Activated CD4-positive, alpha-beta T cell treated with anti-CD3 and anti-CD28 coated beads, Interleukin-2, amount 50 U/mL, for 48 hours (primary cell): ENCODE results near the gene PARD3B.

Experiments
- DNase-seq, 2 experiments: peaks; one replicate each; pipeline ENCODE4 v3.0.0-alpha.2; 2020

Gene PARD3B

DNA sequence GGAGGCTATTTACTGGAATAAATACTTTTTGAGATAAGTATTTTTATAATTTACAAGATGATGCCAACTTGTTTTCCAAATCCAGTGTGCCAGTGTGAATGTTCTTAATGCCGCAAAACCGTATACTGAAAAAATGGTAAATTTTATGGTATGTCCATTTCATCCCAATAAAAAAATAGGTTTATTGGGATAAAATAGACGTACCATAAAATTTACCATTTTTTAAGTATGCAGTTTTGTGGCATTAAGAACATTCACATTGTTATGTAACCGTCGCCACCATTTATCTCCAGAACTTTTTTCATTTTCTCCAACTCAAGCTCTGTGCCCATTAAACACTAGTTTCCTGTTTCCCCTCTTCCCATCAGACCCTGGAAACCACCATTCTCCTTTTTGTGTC lies 167.9 kb downstream of the PARD3B start:
- no peak for DNase-seq

DNA sequence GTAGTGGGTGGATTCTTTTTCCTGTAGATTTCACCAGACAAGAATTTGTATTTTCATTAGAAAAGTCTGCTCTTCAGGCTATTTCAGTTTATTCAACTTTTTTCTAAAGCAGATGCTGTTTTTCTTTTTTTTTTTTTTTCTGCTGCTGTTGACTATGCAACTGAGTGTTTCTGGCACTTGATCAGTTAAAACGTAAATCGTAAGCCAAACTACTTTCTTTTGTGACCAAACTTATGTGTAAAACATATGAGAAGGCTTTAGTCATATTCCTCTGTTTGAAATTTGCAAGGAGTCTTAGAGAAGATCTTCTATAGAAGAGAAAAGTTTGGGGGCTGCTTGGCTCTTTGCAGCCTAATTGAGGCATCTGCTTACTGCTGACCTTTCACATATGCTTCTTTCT lies 170.1 kb downstream of the PARD3B start:
- no peak for DNase-seq

DNA sequence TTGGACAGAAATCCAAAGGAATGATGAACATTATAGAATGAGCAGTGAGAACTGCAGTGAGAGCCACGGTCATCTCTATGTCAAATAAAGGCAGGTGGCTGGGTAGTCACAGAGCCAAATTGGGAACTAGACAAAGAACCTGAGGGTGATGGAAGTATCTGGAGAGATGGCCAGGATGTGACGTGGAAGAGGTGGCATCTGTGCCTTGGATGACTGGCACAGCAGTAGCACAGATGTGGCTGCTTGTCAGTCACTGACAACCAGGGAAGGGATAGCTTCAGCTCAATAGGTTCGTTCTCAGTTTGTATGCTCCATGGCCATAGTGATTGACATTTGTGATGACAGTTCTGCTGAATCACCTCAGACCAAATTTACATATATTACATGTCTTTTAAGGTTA lies 172.3 kb downstream of the PARD3B start:
- no peak for DNase-seq

GRCh38 chr2:204718607-204719006 lies 173.3 kb downstream of the PARD3B start:
- no peak for DNase-seq

DNA sequence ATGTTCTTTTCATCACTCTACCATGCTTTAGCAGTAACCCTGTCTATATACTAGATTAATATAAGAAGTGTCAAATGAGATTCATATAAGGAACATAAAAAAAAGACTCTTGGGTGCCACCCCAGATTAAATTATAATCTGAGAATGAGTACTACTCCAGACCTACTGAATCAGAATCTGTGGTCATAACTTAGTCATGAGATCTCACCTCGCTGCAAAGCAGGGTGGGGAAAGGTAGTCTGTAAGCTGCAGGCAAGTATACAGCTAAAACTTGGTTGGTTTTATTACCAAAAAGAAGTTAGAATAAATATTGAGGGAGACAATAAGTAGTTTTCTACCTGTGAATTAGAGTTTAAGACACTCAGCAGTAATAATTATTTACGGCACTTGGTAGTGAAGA lies 175.6 kb downstream of the PARD3B start:
- DNase-seq: no peak

GRCh38 chr2:204722207-204722606 lies 176.9 kb downstream of the PARD3B start:
- no peak for DNase-seq

DNA sequence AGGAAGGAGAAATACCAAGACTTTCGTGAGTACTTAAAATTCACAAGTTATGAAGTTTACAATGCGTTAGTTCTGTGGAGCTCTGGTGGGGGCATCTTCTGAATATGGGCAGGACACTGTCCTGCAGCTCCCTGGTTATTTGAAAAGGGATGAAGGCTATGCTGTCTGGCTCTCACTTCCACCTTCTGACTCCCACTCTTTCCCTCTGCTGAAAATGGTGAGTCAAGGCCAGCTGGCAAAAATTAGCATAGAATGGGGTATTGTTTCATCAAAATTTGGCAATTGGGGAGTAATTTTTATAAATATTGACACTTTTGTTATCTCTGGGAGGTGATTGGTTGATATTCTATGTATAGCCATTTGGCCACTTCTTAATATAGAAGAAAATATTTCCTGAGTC lies 177.4 kb downstream of the PARD3B start:
- no peak for DNase-seq

GRCh38 chr2:204725693-204726360 lies 180.6 kb downstream of the PARD3B start:
- no peak for DNase-seq

DNA sequence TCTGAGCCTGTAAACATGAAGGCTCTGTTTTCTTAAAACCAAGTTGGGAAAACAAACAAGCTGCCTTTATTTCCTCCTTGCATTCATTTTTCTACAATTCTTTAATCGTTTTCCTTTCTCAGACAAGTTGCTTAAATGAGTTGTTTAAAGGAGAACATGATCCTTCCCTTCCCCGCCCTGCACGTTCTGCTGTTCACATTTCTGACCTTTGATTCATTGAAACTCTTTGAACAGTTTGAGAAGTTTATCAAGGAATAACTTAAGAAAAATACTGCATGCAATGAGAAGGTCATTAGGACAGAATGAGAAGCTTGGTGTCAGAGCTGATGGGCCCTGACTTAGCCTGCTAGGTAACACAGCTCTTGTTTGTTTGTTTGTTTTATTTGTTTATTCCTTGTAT lies 181.6 kb downstream of the PARD3B start:
- no peak for DNase-seq

DNA sequence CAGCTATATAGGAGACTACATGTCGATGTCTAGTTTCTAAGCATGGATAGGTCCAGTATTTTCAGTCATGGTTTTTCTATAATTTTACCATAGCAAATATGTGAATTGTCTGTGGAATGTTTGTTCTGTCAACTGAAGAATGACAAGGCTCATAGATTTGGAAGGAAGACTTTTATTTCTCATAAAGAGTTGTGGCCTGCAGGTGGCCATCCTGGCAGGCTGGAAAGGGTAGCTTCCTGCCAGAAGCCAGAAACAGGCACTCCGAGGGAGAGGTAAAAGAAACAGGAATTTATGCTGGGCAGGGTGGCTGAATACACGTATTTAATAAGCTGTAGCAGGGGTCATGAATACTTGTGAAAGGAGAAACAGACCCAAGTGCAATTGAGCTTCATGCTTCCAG lies 182.1 kb downstream of the PARD3B start:
- DNase-seq: no peak

DNA sequence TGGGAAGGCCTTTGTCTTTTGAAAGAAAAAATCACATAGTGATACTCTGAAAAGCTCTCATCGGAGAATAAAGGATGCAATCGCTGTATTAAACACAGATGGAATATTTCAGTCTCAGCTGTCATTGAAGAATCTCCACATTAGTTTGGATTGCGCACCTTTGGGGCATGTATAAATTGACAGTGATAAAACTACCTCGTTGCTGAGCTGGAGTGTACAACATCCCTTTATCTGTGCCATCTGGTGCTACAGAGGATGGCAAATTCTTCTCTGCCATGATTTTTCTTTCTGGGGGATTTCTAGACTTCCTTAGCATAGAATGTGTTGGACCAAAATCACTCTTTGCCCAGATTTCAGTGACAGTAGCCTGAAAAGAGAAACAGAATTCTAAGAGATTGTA lies 185.3 kb downstream of the PARD3B start:
- DNase-seq: no peak

GRCh38 chr2:204732019-204732418 lies 186.7 kb downstream of the PARD3B start:
- no peak for DNase-seq

- DNase-seq: no peak
These were observed 192.0 kb downstream of the PARD3B start for GRCh38 chr2:204737296-204737695.

- DNase-seq: no peak
These were observed 193.4 kb downstream of the PARD3B start for GRCh38 chr2:204738721-204739120.

GRCh38 chr2:204743393-204743960 lies 198.2 kb downstream of the PARD3B start:
- DNase-seq: no peak

- DNase-seq: no peak
These were observed 199.2 kb downstream of the PARD3B start for GRCh38 chr2:204744506-204744905.

- no peak for DNase-seq
These were observed 203.0 kb downstream of the PARD3B start for GRCh38 chr2:204748286-204748685.

GRCh38 chr2:204749319-204749718 lies 204.0 kb downstream of the PARD3B start:
- DNase-seq: no peak

GRCh38 chr2:204750389-204750788 lies 205.1 kb downstream of the PARD3B start:
- DNase-seq: no peak

- no peak for DNase-seq
These were observed 206.2 kb downstream of the PARD3B start for GRCh38 chr2:204751472-204751871.

- DNase-seq: no peak
These were observed 208.6 kb downstream of the PARD3B start for GRCh38 chr2:204753841-204754240.

DNA sequence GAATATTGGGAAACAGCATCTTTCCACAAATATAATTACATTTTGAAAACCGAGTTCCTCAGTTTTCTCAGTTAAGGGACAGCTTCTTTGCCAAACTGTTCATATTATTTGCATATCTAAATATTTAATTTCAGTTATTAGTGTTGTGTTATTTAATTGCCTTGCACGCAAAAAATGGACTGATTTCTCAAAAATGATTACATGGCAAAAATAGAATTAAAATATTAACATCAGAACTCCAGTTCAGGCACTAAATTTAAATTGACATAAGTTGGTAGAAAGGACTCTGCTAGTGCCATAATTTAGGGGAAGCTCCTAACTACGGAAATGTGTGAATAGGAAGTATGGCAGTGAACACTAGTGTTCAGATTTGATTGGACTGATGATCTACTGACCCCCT lies 209.6 kb downstream of the PARD3B start:
- DNase-seq: no peak

- DNase-seq: no peak
These were observed 218.9 kb downstream of the PARD3B start for GRCh38 chr2:204763974-204764703.

GRCh38 chr2:204770735-204771134 lies 225.5 kb downstream of the PARD3B start:
- no peak for DNase-seq
